H1 (cell line): ENCODE results near the gene HS2ST1. TPM values are rescaled to one million over a fixed set of nuclear protein-coding genes. Genes with fewer than 3 reads are reported as not detected.

ENCODE experiments used
- BCL11A ChIP-seq, 2 experiments: IDR thresholded peaks; one replicate each; pipeline ENCODE4 v1.6.1; 2011; ENCODE audit warnings: low read depth in 2 of 2, low read length in 2 of 2, mild to moderate bottlenecking in 2 of 2
- KDM5A ChIP-seq: fragments of 200-600 bp; IDR thresholded peaks from 2 replicates; pipeline ENCODE4 v1.7.1; 2012; ENCODE audit warnings: mild to moderate bottlenecking, low read length, inconsistent platforms, mixed read lengths
- SIN3A ChIP-seq, 2 experiments: IDR thresholded peaks in 1 of 2; conservative IDR thresholded peaks in 1 of 2; 2 replicates each; pipeline ENCODE4 v1.6.1; 2011 to 2012; ENCODE audit warnings: low read length in 2 of 2, improper control_type of control experiment in 1 of 2, low read depth in 1 of 2, mild to moderate bottlenecking in 1 of 2
- polyA plus RNA-seq, 7 experiments: library from polyadenylated mRNA; depleted of rRNA in 3 of 7; stranded (reverse) in 5 of 7; unstranded in 2 of 7; fragments of >200 nt in 5 of 7; fragments of 200-250 nt in 2 of 7; gene quantifications; 1 replicate in 5 of 7; 2 replicates in 1 of 7; 4 replicates in 1 of 7; pipeline versions ENCODE4 v1.2.1 to v1.2.3, GENCODE V29; 2011 to 2013; ENCODE audit warnings: missing spikeins in 2 of 7, mixed read lengths in 2 of 7
- total RNA-seq: library from RNA; stranded (reverse); fragmentation: NEBNext Ultra II Directional; extraction: Animal tissue kit (Norgen Biotek cat#: 25700); gene quantifications from 2 replicates; pipeline ENCODE4 v1.2.1, GENCODE V29; 2021

HS2ST1 gene
- total and polyA plus RNA-seq, 2 of the 8 experiments (the other 6 are each of a cell fraction or from before 2014, with no cell fraction given), result 5.2 to 28.3 TPM

- TF ChIP-seq SIN3A (conservative IDR thresholded peaks at IDR 0.05 in 1 of 2, IDR thresholded peaks at IDR 0.05 in 1 of 2; ENCODE audit: low read depth in 1 of 2, low read length in 2 of 2), result no peak
- TF ChIP-seq BCL11A (IDR thresholded peaks at IDR 0.05; ENCODE audit: low read depth in 2 of 2, low read length in 2 of 2), result no peak
- no peak for TF ChIP-seq KDM5A
Observed at GRCh38 chr1:87062687-87063086, 148.3 kb downstream of the HS2ST1 start (continued).
